Hematopoietic multipotent progenitor cell treated with erythropoietin and hydrocortisone succinate and interleukin-3 and kit ligand, for 4 days (in vitro differentiated cells): ENCODE measurements around the gene SPATA31D3.
"Not testable (repeated sequence)": the region's sequence is repeated elsewhere in the genome, so short reads cannot be mapped to it uniquely, and the experiment has no call there.

Source experiments
- DNase-seq: peaks from one replicate; pipeline ENCODE4 v3.0.0-alpha.2; 2015

The SPATA31D3 gene

GRCh38 chr9:81943393-81943792, at the start of gene SPATA31D3:
TSS of gene SPATA31D3 (plus strand) at chr9:81943500. CDS start at chr9:81943586, 86 bp downstream.
- not testable (repeated sequence) for DNase-seq

GRCh38 chr9:81893929-81894328, 49.4 kb upstream of the SPATA31D3 start:
- DNase-seq, result no peak

- no peak for DNase-seq
Observed at GRCh38 chr9:81894891-81895290, 48.4 kb upstream of the SPATA31D3 start.

GRCh38 chr9:81896070-81896469, 47.2 kb upstream of the SPATA31D3 start:
- no peak for DNase-seq

- DNase-seq, result no peak
Observed at GRCh38 chr9:81898851-81899250, 44.4 kb upstream of the SPATA31D3 start.

GRCh38 chr9:81902196-81902595, 41.1 kb upstream of the SPATA31D3 start:
- DNase-seq, result no peak

DNA sequence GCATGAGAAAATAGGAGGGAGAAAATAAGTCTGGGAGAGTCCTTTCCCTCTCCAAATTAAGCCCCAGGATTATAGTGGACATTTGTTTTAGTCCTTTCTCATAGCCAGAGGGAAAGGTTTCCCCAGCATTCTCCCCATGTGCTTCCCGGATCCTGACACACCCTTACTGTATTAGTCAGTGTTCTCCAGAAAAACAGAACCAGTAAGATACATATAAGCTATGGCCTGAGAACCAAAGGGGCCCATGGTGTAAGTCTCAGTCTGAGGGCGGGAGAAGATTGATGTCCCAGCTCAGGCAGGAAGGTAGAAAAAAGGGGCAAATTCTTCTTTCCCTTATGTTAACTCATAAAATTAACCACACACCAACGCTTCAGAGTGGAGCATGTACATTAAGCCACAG, 40.7 kb upstream of the SPATA31D3 start:
- DNase-seq, result no peak

- DNase-seq, result no peak
Observed at GRCh38 chr9:81906671-81907070, 36.6 kb upstream of the SPATA31D3 start.

- DNase-seq, result no peak
Observed at GRCh38 chr9:81912135-81912534, 31.2 kb upstream of the SPATA31D3 start.

DNA sequence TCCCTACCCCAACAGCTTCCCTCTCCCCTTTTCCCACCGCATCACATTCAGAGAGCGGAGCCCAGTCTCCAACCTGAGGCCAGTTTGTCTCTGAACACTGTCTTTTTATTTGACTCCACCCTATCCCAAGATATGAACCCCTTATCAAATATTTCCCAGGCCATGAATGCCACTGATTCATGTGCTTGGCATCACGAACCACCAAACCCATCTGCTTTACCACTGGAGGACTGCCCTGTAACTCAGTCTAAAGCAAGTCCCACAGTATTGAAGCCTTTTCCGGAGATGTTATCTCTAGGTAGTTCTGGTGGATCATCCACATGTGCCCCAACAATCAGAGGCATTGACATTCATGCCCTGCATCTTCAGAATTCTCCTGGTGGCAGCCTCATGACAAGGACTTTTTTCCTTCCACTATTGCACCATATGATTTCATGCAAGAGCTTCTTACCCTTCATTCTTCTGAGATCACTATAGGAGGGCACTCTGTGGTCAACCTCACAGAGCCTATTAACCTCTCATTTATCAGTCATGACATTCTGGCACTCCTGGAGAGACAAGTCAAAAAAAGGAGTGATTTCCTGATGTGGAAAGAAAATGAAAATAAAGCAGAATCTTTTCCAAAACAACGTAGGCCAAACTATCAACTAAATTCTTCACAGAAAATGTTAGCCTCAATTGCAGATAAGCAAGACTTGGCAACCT, 27.3 kb upstream of the SPATA31D3 start:
- DNase-seq, result no peak

GRCh38 chr9:81918507-81918906, 24.8 kb upstream of the SPATA31D3 start:
- not testable (repeated sequence) for DNase-seq

DNA sequence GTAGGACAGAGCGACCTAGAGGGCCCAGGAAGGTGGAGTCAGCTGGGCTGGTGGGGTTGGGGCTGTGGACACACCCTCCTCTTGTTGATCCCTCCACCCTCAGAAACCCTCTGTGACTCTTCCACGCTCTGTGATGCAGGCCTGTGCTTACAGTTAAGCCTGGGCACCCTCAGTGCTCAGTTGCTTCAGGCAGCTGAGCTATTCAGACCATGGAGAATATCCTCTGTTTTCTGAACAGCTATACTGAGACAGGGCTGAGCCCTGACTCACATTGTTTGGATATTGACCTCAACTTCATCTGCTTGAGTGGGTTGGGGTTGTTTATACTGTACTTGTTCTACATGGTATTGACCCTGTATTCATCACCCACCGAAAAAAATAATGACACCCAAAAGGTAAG, 15.0 kb upstream of the SPATA31D3 start, which contains the start of gene SPATA31D4:
Gene SPATA31D4 (plus strand): TSS at position 124 of the 400 bp plus-strand sequence. CDS start 86 bp downstream, at position 210.
- DNase-seq, result not testable (repeated sequence)

DNA sequence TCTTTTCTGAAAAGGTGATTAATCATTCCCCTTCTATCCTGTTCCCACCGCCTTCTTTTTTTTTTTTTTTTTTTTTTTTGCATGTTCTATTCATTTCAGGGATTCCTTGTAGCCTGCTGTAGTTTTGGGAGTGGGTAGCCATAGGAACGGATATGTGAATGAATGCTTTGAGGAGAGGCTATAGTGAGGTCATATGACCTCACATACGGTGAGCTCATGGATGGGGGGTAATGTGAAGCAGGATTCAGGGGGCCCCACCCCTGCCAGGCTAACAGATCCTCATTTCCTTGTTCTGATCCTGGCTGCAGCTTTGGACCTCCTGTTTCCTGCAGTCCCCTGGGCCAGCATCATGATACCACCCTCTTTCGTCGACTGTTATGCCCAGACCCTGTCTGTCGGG, 13.2 kb upstream of the SPATA31D3 start:
- DNase-seq, result not testable (repeated sequence)

- not testable (repeated sequence) for DNase-seq
Observed at GRCh38 chr9:81933547-81933946, 9.8 kb upstream of the SPATA31D3 start.

- not testable (repeated sequence) for DNase-seq
Observed at GRCh38 chr9:81948650-81949049, 5.3 kb downstream of the SPATA31D3 start.

- no peak for DNase-seq
Observed at GRCh38 chr9:81953096-81953495, 9.8 kb downstream of the SPATA31D3 start.

- DNase-seq, result no peak
Observed at GRCh38 chr9:81955625-81956024, 12.3 kb downstream of the SPATA31D3 start.

GRCh38 chr9:81964218-81965171, 21.2 kb downstream of the SPATA31D3 start:
- no peak for DNase-seq

- no peak for DNase-seq
Observed at GRCh38 chr9:81968026-81968425, 24.7 kb downstream of the SPATA31D3 start.

- no peak for DNase-seq
Observed at GRCh38 chr9:81969971-81970370, 26.7 kb downstream of the SPATA31D3 start.

DNA sequence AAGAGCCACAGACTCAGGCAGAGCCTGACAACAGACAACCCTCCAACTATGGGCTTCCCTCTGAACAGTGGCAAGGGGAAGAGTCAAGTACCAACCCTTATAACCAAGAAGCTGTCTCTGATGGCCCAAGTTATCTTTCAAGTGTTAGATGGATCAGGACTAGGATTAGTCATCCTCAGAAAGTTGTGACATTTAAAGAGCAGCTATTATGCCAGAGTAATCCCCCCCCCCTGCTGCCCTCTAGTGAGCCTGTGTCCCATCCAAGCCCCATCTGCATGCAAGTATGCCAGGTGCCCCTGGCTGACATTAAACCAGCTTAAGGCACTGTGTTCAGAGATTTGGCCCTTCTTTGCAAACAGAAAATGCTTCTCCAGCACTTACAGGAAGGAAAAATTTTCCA, 28.4 kb downstream of the SPATA31D3 start:
- no peak for DNase-seq

DNA sequence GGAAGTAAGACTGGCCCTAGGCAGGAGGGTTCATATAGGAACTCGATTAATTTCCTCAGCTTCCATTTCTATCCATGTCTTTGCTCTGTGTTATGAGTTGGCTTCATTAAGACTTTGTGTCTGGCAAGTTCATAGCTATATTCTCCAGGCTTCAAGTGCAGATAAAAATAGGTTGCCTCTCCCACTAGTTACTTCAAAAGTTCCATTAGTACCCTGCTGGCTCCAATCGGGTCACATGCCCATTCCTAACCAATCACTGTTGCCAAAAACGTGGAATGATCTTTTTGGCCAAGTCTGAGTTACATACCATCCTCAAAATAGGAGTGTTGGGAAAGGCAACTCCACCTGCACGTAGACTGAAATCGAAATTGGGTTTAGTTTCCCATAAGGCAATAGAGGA, 31.5 kb downstream of the SPATA31D3 start:
- DNase-seq, result no peak

GRCh38 chr9:81976351-81976750, 33.1 kb downstream of the SPATA31D3 start:
- no peak for DNase-seq

GRCh38 chr9:81979196-81979595, 35.9 kb downstream of the SPATA31D3 start:
- DNase-seq, result no peak
